T-helper 1 cell treated with Interleukin-12 subunit alpha and Interleukin-12 subunit beta and Interleukin-4 antibody, amounts not matched to agents 30 ng/mL and 1 ng/mL, for 36 hours (primary cell): ENCODE data around the gene S100A3. TPM values are rescaled to one million over a fixed set of nuclear protein-coding genes. Genes with fewer than 3 reads are reported as not detected.
"Not testable (repeated sequence)": the region's sequence is repeated elsewhere in the genome, so short reads cannot be mapped to it uniquely, and the experiment has no call there.

Experiments used
- intact Hi-C: fragments of 100-400 bp; cut with micrococcal nuclease; formaldehyde crosslinking; loops from one replicate; pipeline ENCODE4 v1.15.1; 2024
- total RNA-seq: library from RNA; stranded (reverse); gene quantifications from 2 replicates; pipeline ENCODE4 v1.2.3, GENCODE V29; 2022

The S100A3 gene
- total RNA-seq, 1 donor from 2014 or later = not detected

GRCh38 chr1:153569465-153569864 is 20.4 kb upstream of the S100A3 start:
- intact Hi-C loops = no loop called here

- intact Hi-C loops = loop anchor here (1.0 kb wide), 6 partner anchors 23 to 216 kb away; partner anchors contain the start of gene S100A4
These were observed 19.5 kb upstream of the S100A3 start for GRCh38 chr1:153568367-153569099.

- intact Hi-C loops = loop anchor here (1.0 kb wide), 6 partner anchors 22 to 215 kb away; partner anchors contain the start of gene S100A4
These were observed 18.7 kb upstream of the S100A3 start for GRCh38 chr1:153567621-153568366.

- intact Hi-C loops = loop anchor here (1.0 kb wide), 1 partner anchor 68 kb away; the partner anchor contains the start of gene CHTOP
These were observed 17.6 kb upstream of the S100A3 start for GRCh38 chr1:153566414-153567371.

- intact Hi-C loops = loop anchor here (1.0 kb wide), 1 partner anchor 69 kb away; the partner anchor contains the start of gene CHTOP
These were observed 16.7 kb upstream of the S100A3 start, which contains the start of gene S100A2 for GRCh38 chr1:153565529-153566374. TSS of gene S100A2 (minus strand) at chr1:153565844. CDS start at chr1:153563877, 1,967 bp downstream.

- intact Hi-C loops = no loop called here
These were observed 14.9 kb upstream of the S100A3 start for GRCh38 chr1:153563991-153564390.

GRCh38 chr1:153563483-153563901 is 14.4 kb upstream of the S100A3 start:
- intact Hi-C loops = no loop called here

GRCh38 chr1:153562021-153562420 is 13.0 kb upstream of the S100A3 start:
- intact Hi-C loops = not testable (repeated sequence)

GRCh38 chr1:153561466-153561985 is 12.5 kb upstream of the S100A3 start:
- intact Hi-C loops = no loop called here

GRCh38 chr1:153560771-153561465 is 11.9 kb upstream of the S100A3 start:
- intact Hi-C loops = no loop called here

- intact Hi-C loops = no loop called here
These were observed 11.2 kb upstream of the S100A3 start for GRCh38 chr1:153560241-153560640.

- intact Hi-C loops = no loop called here
These were observed 8.8 kb upstream of the S100A3 start for GRCh38 chr1:153557877-153558276.

- intact Hi-C loops = no loop called here
These were observed 7.3 kb upstream of the S100A3 start for GRCh38 chr1:153556348-153556747.

- intact Hi-C loops = no loop called here
These were observed 4.9 kb upstream of the S100A3 start for GRCh38 chr1:153553830-153554541.

GRCh38 chr1:153553096-153553495 is 4.0 kb upstream of the S100A3 start:
- intact Hi-C loops = no loop called here

GRCh38 chr1:153552335-153552734 is 3.3 kb upstream of the S100A3 start:
- intact Hi-C loops = no loop called here

GRCh38 chr1:153550827-153551500 is 1.9 kb upstream of the S100A3 start:
- intact Hi-C loops = no loop called here

GRCh38 chr1:153550398-153550758 is 1.3 kb upstream of the S100A3 start:
- intact Hi-C loops = no loop called here
